Measurements from ENCODE around the gene TCEA2.
"Not testable (repeated sequence)": the region's sequence is repeated elsewhere in the genome, so short reads cannot be mapped to it uniquely, and the experiment has no call there.

TCEA2 gene

GRCh38 chr20:64082820-64083377, 19.9 kb downstream of the TCEA2 start:
- peaks cover 0 to 2% (median 0%) of the 10 kb centered on the region in 4 experiments for H3K36me3 ChIP-seq (ENCODE audit: control insufficient read depth in 4 of 4, insufficient read depth in 4 of 4, low read length in 3 of 4)
- peaks cover 0 to 65% (median 57%) of the 10 kb centered on the region in 4 experiments for H3K4me1 ChIP-seq (ENCODE audit: control extremely low read depth in 1 of 4, control insufficient read depth in 4 of 4, insufficient read depth in 4 of 4, low read length in 3 of 4)
- peaks cover 0 to 9% (median 0%) of the 10 kb centered on the region in 5 experiments for H3K9me3 ChIP-seq (ENCODE audit: control extremely low read depth in 1 of 5, control insufficient read depth in 4 of 5, insufficient read depth in 2 of 5, low read depth in 1 of 5, low read length in 4 of 5)
- 6% methylated on average over 10 of the region's 13 CpGs for WGBS (ENCODE audit: insufficient coverage)
- peak overlapping the region in 1 of 2 experiments; percentile 25 for H3K27ac ChIP-seq (ENCODE audit: insufficient read depth in 1 of 2, low read depth in 1 of 2, low read length in 2 of 2, poor library complexity in 1 of 2, severe bottlenecking in 2 of 2)
- peak overlapping the region; percentile 32 to 83 (median 68) for H3K4me3 ChIP-seq (ENCODE audit: control insufficient read depth in 1 of 7, extremely low read depth in 1 of 7, insufficient read depth in 4 of 7, low read depth in 2 of 7, low read length in 6 of 7)
- CTCF ChIA-PET = interaction anchor here (0.7 to 19.6 kb wide), 15 partner anchors 10 to 102 kb away, joined by 3 to 178 read pairs (median 9); partner anchors contain the start of genes NPBWR2, PRPF6 and TCEA2
- no peaks in the 10 kb centered on the region for H3K27me3 ChIP-seq (replicated peaks in 2 of 5; ENCODE audit: control insufficient read depth in 4 of 5, insufficient read depth in 5 of 5, low read length in 4 of 5)
- DNase-seq = peak in 1 of 3 donors; percentile 21
- POLR2A ChIA-PET = interaction anchor here (1.1 kb wide), 1 partner anchor 44 kb away, joined by 3 read pairs; no protein-coding TSS in a partner anchor

GRCh38 chr20:64083378-64083803, 20.4 kb downstream of the TCEA2 start:
- DNase-seq = peak; percentile 80 to 87 (median 85)
- ChIA-PET CTCF (interaction anchor here (0.9 to 19.6 kb wide), 18 partner anchors 10 to 103 kb away, joined by 3 to 178 read pairs (median 6); partner anchors contain the start of genes NPBWR2, PRPF6 and TCEA2), POLR2A (interaction anchor here (0.6 to 1.1 kb wide), 2 partner anchors 44 to 190 kb away, joined by 3 read pairs; no protein-coding TSS in a partner anchor)
- peaks cover 0 to 60% (median 53%) of the 10 kb centered on the region in 4 experiments for H3K4me1 ChIP-seq (ENCODE audit: control extremely low read depth in 1 of 4, control insufficient read depth in 4 of 4, insufficient read depth in 4 of 4, low read length in 3 of 4)
- WGBS (ENCODE audit: insufficient coverage) = 0% methylated on average over 39 of the region's 52 CpGs
- H3K9me3 ChIP-seq (ENCODE audit: control extremely low read depth in 1 of 5, control insufficient read depth in 4 of 5, insufficient read depth in 2 of 5, low read depth in 1 of 5, low read length in 4 of 5) = peaks cover 0 to 11% (median 0%) of the 10 kb centered on the region in 5 experiments
- no peaks in the 10 kb centered on the region for H3K27me3 ChIP-seq (replicated peaks in 2 of 5; ENCODE audit: control insufficient read depth in 4 of 5, insufficient read depth in 5 of 5, low read length in 4 of 5)
- peak overlapping the region in 1 of 2 experiments; percentile 25 for H3K27ac ChIP-seq (ENCODE audit: insufficient read depth in 1 of 2, low read depth in 1 of 2, low read length in 2 of 2, poor library complexity in 1 of 2, severe bottlenecking in 2 of 2)
- H3K36me3 ChIP-seq (ENCODE audit: control insufficient read depth in 4 of 4, insufficient read depth in 4 of 4, low read length in 3 of 4) = peaks cover 0 to 2% (median 0%) of the 10 kb centered on the region in 4 experiments
- H3K4me3 ChIP-seq (ENCODE audit: control insufficient read depth in 1 of 7, extremely low read depth in 1 of 7, insufficient read depth in 4 of 7, low read depth in 2 of 7, low read length in 6 of 7) = peak overlapping the region; percentile 37 to 83 (median 68)

- ChIA-PET CTCF (interaction anchor here (0.9 to 19.6 kb wide), 15 partner anchors 9 to 104 kb away, joined by 3 to 178 read pairs (median 5); partner anchors contain the start of genes NPBWR2, PRPF6 and TCEA2), POLR2A (interaction anchor here (0.6 kb wide), 1 partner anchor 191 kb away, joined by 3 read pairs; no protein-coding TSS in a partner anchor)
- H3K36me3 ChIP-seq (ENCODE audit: control insufficient read depth in 4 of 4, insufficient read depth in 4 of 4, low read length in 3 of 4) = peaks cover 0 to 2% (median 0%) of the 10 kb centered on the region in 4 experiments
- H3K27me3 ChIP-seq (replicated peaks in 2 of 5; ENCODE audit: control insufficient read depth in 4 of 5, insufficient read depth in 5 of 5, low read length in 4 of 5) = no peaks in the 10 kb centered on the region
- peak within 1 kb of the TSS; percentile 37 to 83 (median 68) for H3K4me3 ChIP-seq (ENCODE audit: control insufficient read depth in 1 of 7, extremely low read depth in 1 of 7, insufficient read depth in 4 of 7, low read depth in 2 of 7, low read length in 6 of 7)
- DNase-seq = peak in 2 of 3 donors; percentile 48 to 55
- under 1% methylated on average over 73 of the region's 86 CpGs for WGBS (ENCODE audit: insufficient coverage)
- H3K9me3 ChIP-seq (ENCODE audit: control extremely low read depth in 1 of 5, control insufficient read depth in 4 of 5, insufficient read depth in 2 of 5, low read depth in 1 of 5, low read length in 4 of 5) = peaks cover 0 to 11% (median 0%) of the 10 kb centered on the region in 5 experiments
- H3K4me1 ChIP-seq (ENCODE audit: control extremely low read depth in 1 of 4, control insufficient read depth in 4 of 4, insufficient read depth in 4 of 4, low read length in 3 of 4) = peaks cover 0 to 53% (median 47%) of the 10 kb centered on the region in 4 experiments
- peak within 1 kb of the TSS in 1 of 2 experiments; percentile 25 for H3K27ac ChIP-seq (ENCODE audit: insufficient read depth in 1 of 2, low read depth in 1 of 2, low read length in 2 of 2, poor library complexity in 1 of 2, severe bottlenecking in 2 of 2)
These were observed 21.0 kb downstream of the TCEA2 start, which contains the start of gene LKAAEAR1 for GRCh38 chr20:64083804-64084684. Gene LKAAEAR1, minus strand, starts transcription at chr20:64084398. Its CDS starts 179 bp downstream, at chr20:64084219.

- peak in 2 of 3 donors; percentile 51 to 56 for DNase-seq
- Histone ChIP-seq H3K36me3 (ENCODE audit: control insufficient read depth in 4 of 4, insufficient read depth in 4 of 4, low read length in 3 of 4) (peaks cover 0 to 2% (median 0%) of the 10 kb centered on the region in 4 experiments), H3K4me1 (ENCODE audit: control extremely low read depth in 1 of 4, control insufficient read depth in 4 of 4, insufficient read depth in 4 of 4, low read length in 3 of 4) (peaks cover 0 to 51% (median 46%) of the 10 kb centered on the region in 4 experiments), H3K27me3 (replicated peaks in 2 of 5; ENCODE audit: control insufficient read depth in 4 of 5, insufficient read depth in 5 of 5, low read length in 4 of 5) (no peaks in the 10 kb centered on the region), H3K9me3 (ENCODE audit: control extremely low read depth in 1 of 5, control insufficient read depth in 4 of 5, insufficient read depth in 2 of 5, low read depth in 1 of 5, low read length in 4 of 5) (peaks cover 0 to 11% (median 0%) of the 10 kb centered on the region in 5 experiments), H3K27ac (ENCODE audit: insufficient read depth in 1 of 2, low read depth in 1 of 2, low read length in 2 of 2, poor library complexity in 1 of 2, severe bottlenecking in 2 of 2) (no peak overlapping the region), H3K4me3 (ENCODE audit: control insufficient read depth in 1 of 7, extremely low read depth in 1 of 7, insufficient read depth in 4 of 7, low read depth in 2 of 7, low read length in 6 of 7) (peak overlapping the region in 4 of 7 experiments; percentile 25 to 83 (median 70))
- CTCF ChIA-PET = interaction anchor here (1.0 to 19.6 kb wide), 9 partner anchors 8 to 40 kb away, joined by 3 to 178 read pairs (median 10); partner anchors contain the start of genes NPBWR2 and TCEA2
- POLR2A ChIA-PET = no interaction called here
- 26% methylated on average over 13 of the region's 23 CpGs for WGBS (ENCODE audit: insufficient coverage)
These were observed 21.7 kb downstream of the TCEA2 start for GRCh38 chr20:64084685-64085152.

GRCh38 chr20:64086801-64087200, 23.8 kb downstream of the TCEA2 start:
- Histone ChIP-seq H3K9me3 (ENCODE audit: control extremely low read depth in 1 of 5, control insufficient read depth in 4 of 5, insufficient read depth in 2 of 5, low read depth in 1 of 5, low read length in 4 of 5) (peaks cover 0 to 11% (median 0%) of the 10 kb centered on the region in 5 experiments), H3K36me3 (ENCODE audit: control insufficient read depth in 4 of 4, insufficient read depth in 4 of 4, low read length in 3 of 4) (peaks cover 0 to 2% (median 0%) of the 10 kb centered on the region in 4 experiments), H3K27ac (ENCODE audit: insufficient read depth in 1 of 2, low read depth in 1 of 2, low read length in 2 of 2, poor library complexity in 1 of 2, severe bottlenecking in 2 of 2) (no peak overlapping the region), H3K27me3 (replicated peaks in 2 of 5; ENCODE audit: control insufficient read depth in 4 of 5, insufficient read depth in 5 of 5, low read length in 4 of 5) (no peaks in the 10 kb centered on the region), H3K4me3 (ENCODE audit: control insufficient read depth in 1 of 7, extremely low read depth in 1 of 7, insufficient read depth in 4 of 7, low read depth in 2 of 7, low read length in 6 of 7) (no peak overlapping the region), H3K4me1 (ENCODE audit: control extremely low read depth in 1 of 4, control insufficient read depth in 4 of 4, insufficient read depth in 4 of 4, low read length in 3 of 4) (peaks cover 0 to 32% (median 28%) of the 10 kb centered on the region in 4 experiments)
- 100% methylated on average over 3 of the region's 11 CpGs for WGBS (ENCODE audit: insufficient coverage)
- no peak for DNase-seq
- CTCF ChIA-PET = interaction anchor here (1.3 to 19.6 kb wide), 2 partner anchors 15 to 31 kb away, joined by 5 to 178 read pairs; no protein-coding TSS in a partner anchor
- POLR2A ChIA-PET = interaction anchor here (0.8 kb wide), 1 partner anchor 29 kb away, joined by 3 read pairs; no protein-coding TSS in a partner anchor

GRCh38 chr20:64087226-64087825, 24.3 kb downstream of the TCEA2 start:
- Histone ChIP-seq H3K4me1 (ENCODE audit: control extremely low read depth in 1 of 4, control insufficient read depth in 4 of 4, insufficient read depth in 4 of 4, low read length in 3 of 4) (peaks cover 0 to 27% (median 23%) of the 10 kb centered on the region in 4 experiments), H3K9me3 (ENCODE audit: control extremely low read depth in 1 of 5, control insufficient read depth in 4 of 5, insufficient read depth in 2 of 5, low read depth in 1 of 5, low read length in 4 of 5) (peaks cover 0 to 11% (median 0%) of the 10 kb centered on the region in 5 experiments)
- H3K27ac ChIP-seq (ENCODE audit: insufficient read depth in 1 of 2, low read depth in 1 of 2, low read length in 2 of 2, poor library complexity in 1 of 2, severe bottlenecking in 2 of 2); DNase-seq; POLR2A ChIA-PET; H3K4me3 ChIP-seq (ENCODE audit: control insufficient read depth in 1 of 7, extremely low read depth in 1 of 7, insufficient read depth in 4 of 7, low read depth in 2 of 7, low read length in 6 of 7); H3K36me3 ChIP-seq (ENCODE audit: control insufficient read depth in 4 of 4, insufficient read depth in 4 of 4, low read length in 3 of 4); H3K27me3 ChIP-seq (replicated peaks in 2 of 5; ENCODE audit: control insufficient read depth in 4 of 5, insufficient read depth in 5 of 5, low read length in 4 of 5): not testable (repeated sequence)
- CTCF ChIA-PET = interaction anchor here (1.3 to 19.6 kb wide), 2 partner anchors 14 to 31 kb away, joined by 5 to 178 read pairs; no protein-coding TSS in a partner anchor
- no CpG with 5 or more reads among the region's 36 CpGs for WGBS (ENCODE audit: insufficient coverage)
